Left ventricle myocardium inferior (tissue), 1 donor: ENCODE results near the gene HCN4. TPM values are rescaled to one million over a fixed set of nuclear protein-coding genes. Genes with fewer than 3 reads are reported as not detected.
A peak's percentile ranks its signal among the peaks of the same experiment; 100 is the strongest.

Source experiments
- DNase-seq: peaks from one replicate; pipeline ENCODE4 v3.0.0-alpha.2; 2020
- H3K27ac ChIP-seq: fragments of 200-600 bp; replicated peaks from 2 replicates; pipeline ENCODE4 v1.8.0; 2021
- H3K27me3 ChIP-seq: fragments of 200-600 bp; 2 replicates; pipeline ENCODE4 v1.8.0; 2021; ENCODE audit warnings: low read depth
- H3K36me3 ChIP-seq: fragments of 200-600 bp; 2 replicates; pipeline ENCODE4 v1.8.0; 2021
- H3K4me1 ChIP-seq: fragments of 200-600 bp; 2 replicates; pipeline ENCODE4 v1.8.0; 2021
- H3K4me3 ChIP-seq: fragments of 200-600 bp; 2 replicates; pipeline ENCODE4 v1.8.0; 2021; ENCODE audit warnings: mild to moderate bottlenecking, moderate library complexity
- H3K9me3 ChIP-seq: fragments of 200-600 bp; replicated peaks from 2 replicates; pipeline ENCODE4 v1.8.0; 2021
- intact Hi-C: fragments of 100-400 bp; cut with micrococcal nuclease; formaldehyde crosslinking; loops from one replicate; pipeline ENCODE4 v1.11.0; 2022
- total RNA-seq: library from RNA; stranded (reverse); fragmentation: NEBNext Ultra II Directional; extraction: Animal tissue kit (Norgen Biotek cat#: 25700); gene quantifications from one replicate; pipeline ENCODE4 v1.2.1, GENCODE V29; 2021
- TF ChIP-seq, protein P1 (sequence below): fragments of 200-600 bp; IDR thresholded peaks from 2 replicates; pipeline ENCODE4 v1.8.0; 2021; ENCODE audit warnings: antibody characterized with exemption, mild to moderate bottlenecking, borderline replicate concordance
- donor health status: DM: no; HTN: yes; CAD: no; lungs with severe emphysema.

Gene HCN4
- total RNA-seq, 1 donor from 2014 or later = 21.9 TPM

DNA sequence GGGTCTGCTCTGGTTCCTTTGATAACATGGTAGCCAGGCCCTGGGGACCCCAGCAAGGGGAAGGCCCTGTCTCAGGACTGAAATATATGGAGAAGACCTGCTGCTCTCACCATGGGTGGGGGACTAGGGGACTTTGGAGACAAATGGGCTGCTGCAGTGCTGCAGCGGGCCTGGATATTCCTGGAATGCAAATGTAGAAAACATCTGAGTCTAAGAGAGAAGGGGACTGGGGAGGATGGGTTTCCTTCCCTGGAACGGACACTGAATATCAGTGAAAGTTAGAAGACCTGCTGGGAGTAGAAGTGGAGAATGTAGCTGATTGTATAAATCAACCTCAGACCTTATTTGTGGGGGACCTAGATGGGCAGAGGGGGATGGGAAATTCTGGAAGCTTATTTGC is 3.1 kb upstream of the HCN4 start:
- H3K4me1 ChIP-seq = peaks cover 43% of the 10 kb centered on the region
- intact Hi-C loops = loop anchor here (10.0 kb wide), 1 partner anchor 153 kb away; no protein-coding TSS in a partner anchor
- peaks cover 70% of the 10 kb centered on the region for H3K27me3 ChIP-seq
- H3K36me3 ChIP-seq = no peaks in the 10 kb centered on the region
- no peaks in the 10 kb centered on the region for H3K9me3 ChIP-seq
- TF ChIP-seq, protein P1, sequence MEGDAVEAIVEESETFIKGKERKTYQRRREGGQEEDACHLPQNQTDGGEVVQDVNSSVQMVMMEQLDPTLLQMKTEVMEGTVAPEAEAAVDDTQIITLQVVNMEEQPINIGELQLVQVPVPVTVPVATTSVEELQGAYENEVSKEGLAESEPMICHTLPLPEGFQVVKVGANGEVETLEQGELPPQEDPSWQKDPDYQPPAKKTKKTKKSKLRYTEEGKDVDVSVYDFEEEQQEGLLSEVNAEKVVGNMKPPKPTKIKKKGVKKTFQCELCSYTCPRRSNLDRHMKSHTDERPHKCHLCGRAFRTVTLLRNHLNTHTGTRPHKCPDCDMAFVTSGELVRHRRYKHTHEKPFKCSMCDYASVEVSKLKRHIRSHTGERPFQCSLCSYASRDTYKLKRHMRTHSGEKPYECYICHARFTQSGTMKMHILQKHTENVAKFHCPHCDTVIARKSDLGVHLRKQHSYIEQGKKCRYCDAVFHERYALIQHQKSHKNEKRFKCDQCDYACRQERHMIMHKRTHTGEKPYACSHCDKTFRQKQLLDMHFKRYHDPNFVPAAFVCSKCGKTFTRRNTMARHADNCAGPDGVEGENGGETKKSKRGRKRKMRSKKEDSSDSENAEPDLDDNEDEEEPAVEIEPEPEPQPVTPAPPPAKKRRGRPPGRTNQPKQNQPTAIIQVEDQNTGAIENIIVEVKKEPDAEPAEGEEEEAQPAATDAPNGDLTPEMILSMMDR = no peak
- no peak for DNase-seq
- no peak overlapping the region for H3K27ac ChIP-seq
- H3K4me3 ChIP-seq = no peak overlapping the region

DNA sequence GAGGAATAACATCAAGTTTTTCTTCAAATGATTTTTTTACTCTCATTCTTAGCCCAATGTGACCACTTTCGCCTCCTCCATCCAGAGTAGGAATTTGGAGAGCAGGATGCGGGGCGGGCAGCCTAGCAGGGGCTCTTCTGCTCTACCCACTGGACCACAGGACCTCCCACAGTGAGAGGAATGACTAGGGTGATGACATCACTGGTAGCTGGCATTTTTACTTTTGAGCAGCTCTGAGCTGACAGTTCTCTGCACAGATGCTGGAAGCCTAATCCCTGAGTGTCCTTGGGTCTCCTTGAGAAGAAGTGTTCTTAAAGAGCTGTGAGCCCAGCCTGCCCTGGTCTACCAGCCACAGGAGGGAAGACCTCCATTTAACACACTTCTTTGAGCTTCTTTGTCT is 1.4 kb upstream of the HCN4 start:
- TF ChIP-seq, protein P1 = no peak
- H3K4me1 ChIP-seq = peaks cover 46% of the 10 kb centered on the region
- no peak overlapping the region for H3K27ac ChIP-seq
- H3K27me3 ChIP-seq = peaks cover 81% of the 10 kb centered on the region
- H3K9me3 ChIP-seq = no peaks in the 10 kb centered on the region
- no peak overlapping the region for H3K4me3 ChIP-seq
- no peak for DNase-seq
- H3K36me3 ChIP-seq = no peaks in the 10 kb centered on the region
- intact Hi-C loops = loop anchor here (10.0 kb wide), 1 partner anchor 155 kb away; no protein-coding TSS in a partner anchor

DNA sequence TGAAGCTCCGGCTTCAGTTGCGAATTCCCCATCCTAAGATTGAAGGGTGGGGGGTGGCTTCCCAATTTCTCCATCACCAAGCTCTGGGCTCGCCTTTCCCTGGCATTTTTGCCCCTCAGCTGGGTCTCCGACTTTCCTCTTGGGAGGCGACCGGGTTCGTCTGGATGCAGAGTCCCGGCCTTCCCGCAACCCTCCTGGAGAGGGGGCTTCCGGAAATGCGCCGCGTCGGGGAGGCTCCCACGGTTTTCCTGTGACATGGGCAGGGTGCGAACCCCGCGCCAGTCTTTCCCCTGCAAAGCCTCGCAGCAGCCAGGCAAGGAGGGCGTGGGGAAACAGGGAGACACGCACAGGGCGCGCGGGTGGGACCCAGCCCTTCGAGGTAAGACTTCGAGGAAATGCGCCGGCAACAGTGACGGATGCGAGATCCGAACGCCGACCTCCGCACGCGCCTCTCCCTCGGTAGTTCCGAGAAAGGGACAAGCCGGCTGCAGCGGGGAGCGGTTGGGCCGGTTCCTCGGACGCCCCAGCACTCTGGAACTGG is 466 bp upstream of the HCN4 start:
- TF ChIP-seq, protein P1 = no peak
- H3K4me1 ChIP-seq = peaks cover 41% of the 10 kb centered on the region
- H3K4me3 ChIP-seq = peak overlapping the region; percentile 69
- intact Hi-C loops = no loop called here
- no peaks in the 10 kb centered on the region for H3K36me3 ChIP-seq
- H3K9me3 ChIP-seq = no peaks in the 10 kb centered on the region
- no peak for DNase-seq
- peaks cover 81% of the 10 kb centered on the region for H3K27me3 ChIP-seq
- no peak overlapping the region for H3K27ac ChIP-seq

DNA sequence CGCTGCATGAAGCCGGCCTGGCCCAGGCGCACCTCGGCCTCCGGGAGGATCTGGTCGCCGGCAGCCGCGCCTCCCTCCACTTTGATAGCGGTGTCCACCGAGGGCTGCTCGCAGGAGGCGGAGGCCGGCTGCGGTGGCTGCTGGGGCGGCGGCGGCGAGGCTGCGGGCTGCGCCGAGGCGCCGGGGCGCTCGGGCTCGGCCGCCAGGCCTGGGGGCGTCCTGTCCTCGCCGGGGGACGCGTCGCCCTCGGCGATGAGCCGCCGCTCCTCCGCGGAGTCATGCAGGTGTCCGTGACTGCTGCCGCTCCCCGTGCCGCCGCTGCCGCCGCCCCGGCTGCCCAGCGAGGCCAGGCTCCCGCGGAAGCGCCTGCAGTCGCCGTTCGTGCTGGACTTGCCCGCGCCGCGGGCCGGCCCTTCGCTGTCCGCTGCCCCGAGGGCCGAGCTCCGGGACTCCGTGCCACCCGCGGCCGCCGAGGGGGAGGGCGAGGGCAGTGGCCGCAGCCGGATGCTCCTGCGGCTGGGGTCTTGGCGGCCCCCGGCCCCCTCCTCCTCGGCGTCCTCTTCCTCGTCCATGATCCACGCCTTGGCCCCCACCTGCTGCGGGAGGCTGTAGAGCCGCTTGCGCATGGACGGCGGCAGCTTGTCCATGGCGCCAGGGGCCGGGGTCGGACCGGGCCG is 996 bp downstream of the HCN4 start:
- peaks cover 92% of the 10 kb centered on the region for H3K27me3 ChIP-seq
- peaks cover 41% of the 10 kb centered on the region for H3K4me1 ChIP-seq
- H3K9me3 ChIP-seq = no peaks in the 10 kb centered on the region
- peak overlapping the region; percentile 69 for H3K4me3 ChIP-seq
- H3K36me3 ChIP-seq = no peaks in the 10 kb centered on the region
- TF ChIP-seq, protein P1 = no peak
- intact Hi-C loops = no loop called here
- peak overlapping the region; percentile 78 for H3K27ac ChIP-seq
- DNase-seq = no peak

DNA sequence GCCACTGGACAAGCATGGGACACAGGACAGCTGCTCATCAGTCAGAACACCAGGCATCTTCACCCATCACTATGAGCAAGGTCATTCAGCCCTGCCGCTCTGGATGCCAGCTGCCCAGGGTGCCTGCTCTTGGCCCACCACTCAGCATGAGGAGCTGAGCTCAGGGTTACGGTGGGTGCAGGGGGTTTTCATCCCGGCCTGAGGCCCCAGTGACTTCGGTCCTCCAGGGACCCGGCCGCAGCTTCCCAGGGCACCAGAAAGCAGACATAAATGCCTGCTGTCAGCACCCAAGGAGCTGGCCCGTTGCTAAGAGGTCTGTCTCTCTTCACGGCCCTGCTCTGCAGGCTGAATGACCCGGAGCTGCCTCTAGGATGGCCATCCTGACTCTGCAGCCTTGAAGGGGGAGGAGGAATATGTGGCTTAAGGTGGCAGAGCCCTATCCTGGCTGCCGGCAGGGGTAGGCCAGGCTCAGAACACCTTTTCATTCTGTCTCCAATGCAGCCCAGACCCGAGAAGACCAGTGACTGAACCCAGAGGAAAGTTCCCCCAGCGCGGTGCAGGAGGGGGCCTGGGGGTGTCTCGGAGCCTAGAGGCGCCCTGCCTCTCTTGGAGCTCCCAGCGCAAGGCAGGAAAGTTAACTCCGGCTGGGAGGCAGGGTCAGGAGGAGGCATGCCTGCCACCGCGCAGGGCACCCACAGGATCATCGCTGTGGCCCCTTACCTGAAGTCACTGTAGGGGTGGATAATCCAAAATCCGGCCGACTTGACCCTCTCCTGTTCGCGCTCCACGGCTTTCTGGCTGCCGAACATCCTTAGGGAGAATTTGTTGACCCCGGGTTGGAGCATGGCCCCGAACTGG is 1.8 kb downstream of the HCN4 start:
- Histone ChIP-seq H3K9me3 (no peaks in the 10 kb centered on the region), H3K27ac (peak overlapping the region; percentile 55), H3K36me3 (no peaks in the 10 kb centered on the region), H3K4me1 (peaks cover 49% of the 10 kb centered on the region), H3K4me3 (peak overlapping the region; percentile 69), H3K27me3 (peaks cover 98% of the 10 kb centered on the region)
- no peak for DNase-seq
- TF ChIP-seq, protein P1 = peak; percentile 26
- intact Hi-C loops = no loop called here
